ENCODE measurements around the gene ARHGAP18.

- TF ChIP-seq, protein P1, sequence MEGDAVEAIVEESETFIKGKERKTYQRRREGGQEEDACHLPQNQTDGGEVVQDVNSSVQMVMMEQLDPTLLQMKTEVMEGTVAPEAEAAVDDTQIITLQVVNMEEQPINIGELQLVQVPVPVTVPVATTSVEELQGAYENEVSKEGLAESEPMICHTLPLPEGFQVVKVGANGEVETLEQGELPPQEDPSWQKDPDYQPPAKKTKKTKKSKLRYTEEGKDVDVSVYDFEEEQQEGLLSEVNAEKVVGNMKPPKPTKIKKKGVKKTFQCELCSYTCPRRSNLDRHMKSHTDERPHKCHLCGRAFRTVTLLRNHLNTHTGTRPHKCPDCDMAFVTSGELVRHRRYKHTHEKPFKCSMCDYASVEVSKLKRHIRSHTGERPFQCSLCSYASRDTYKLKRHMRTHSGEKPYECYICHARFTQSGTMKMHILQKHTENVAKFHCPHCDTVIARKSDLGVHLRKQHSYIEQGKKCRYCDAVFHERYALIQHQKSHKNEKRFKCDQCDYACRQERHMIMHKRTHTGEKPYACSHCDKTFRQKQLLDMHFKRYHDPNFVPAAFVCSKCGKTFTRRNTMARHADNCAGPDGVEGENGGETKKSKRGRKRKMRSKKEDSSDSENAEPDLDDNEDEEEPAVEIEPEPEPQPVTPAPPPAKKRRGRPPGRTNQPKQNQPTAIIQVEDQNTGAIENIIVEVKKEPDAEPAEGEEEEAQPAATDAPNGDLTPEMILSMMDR (IDR thresholded peaks at IDR 0.05; ENCODE audit: insufficient read depth, low read depth, low read length) = no peak
- no peak for TF ChIP-seq EZH2 (IDR thresholded peaks at IDR 0.05; ENCODE audit: insufficient read depth, low read length)
Observed at GRCh38 chr6:129558248-129558647, 151.7 kb downstream of the ARHGAP18 start.
